ENCODE results near the gene FAM25A. TPM values are rescaled to one million over a fixed set of nuclear protein-coding genes. Genes with fewer than 3 reads are reported as not detected.
"Not testable (repeated sequence)": the region's sequence is repeated elsewhere in the genome, so short reads cannot be mapped to it uniquely, and the experiment has no call there.

Gene FAM25A
- total RNA-seq = not detected

GRCh38 chr10:87020056-87020455, at the start of gene FAM25A:
Gene FAM25A, plus strand, starts transcription at chr10:87020294. Its CDS starts 31 bp downstream, at chr10:87020325.
- not testable (repeated sequence) for H3K27ac Mint-ChIP-seq; DNase-seq; H3K36me3 Mint-ChIP-seq (ENCODE audit: insufficient read depth in 2 of 2); H3K27me3 Mint-ChIP-seq (ENCODE audit: low read depth); H3K4me3 Mint-ChIP-seq; H3K4me1 Mint-ChIP-seq (ENCODE audit: low read depth); ATAC-seq (replicated peaks in 1 of 2); H3K9me3 Mint-ChIP-seq

GRCh38 chr10:86970982-86971231, 49.2 kb upstream of the FAM25A start:
- Mint-ChIP-seq H3K9me3 (no peaks in the 10 kb centered on the region), H3K4me1 (ENCODE audit: low read depth) (peaks cover 34% of the 10 kb centered on the region), H3K36me3 (ENCODE audit: insufficient read depth in 2 of 2) (no peaks in the 10 kb centered on the region), H3K4me3 (peak overlapping the region; percentile 71 to 75), H3K27ac (no peak overlapping the region), H3K27me3 (ENCODE audit: low read depth) (peaks cover 10% of the 10 kb centered on the region)
- no peak for DNase-seq
- ATAC-seq (replicated peaks in 1 of 2) = no peak

GRCh38 chr10:86971232-86971991, 48.7 kb upstream of the FAM25A start:
- no peaks in the 10 kb centered on the region for H3K9me3 Mint-ChIP-seq
- DNase-seq (peak; percentile 86 to 90), ATAC-seq (replicated peaks in 1 of 2) (peak; percentile 90 to 91)
- peak overlapping the region; percentile 5 for H3K27ac Mint-ChIP-seq
- H3K27me3 Mint-ChIP-seq (ENCODE audit: low read depth) = peaks cover 10% of the 10 kb centered on the region
- peaks cover 29% of the 10 kb centered on the region for H3K4me1 Mint-ChIP-seq (ENCODE audit: low read depth)
- peak overlapping the region; percentile 81 to 88 for H3K4me3 Mint-ChIP-seq
- H3K36me3 Mint-ChIP-seq (ENCODE audit: insufficient read depth in 2 of 2) = no peaks in the 10 kb centered on the region

- H3K36me3 Mint-ChIP-seq (ENCODE audit: insufficient read depth in 2 of 2) = no peaks in the 10 kb centered on the region
- ATAC-seq (replicated peaks in 1 of 2) (no peak), DNase-seq (no peak)
- H3K27ac Mint-ChIP-seq = no peak overlapping the region
- H3K9me3 Mint-ChIP-seq = no peaks in the 10 kb centered on the region
- H3K27me3 Mint-ChIP-seq (ENCODE audit: low read depth) = peaks cover 10% of the 10 kb centered on the region
- H3K4me3 Mint-ChIP-seq = peak overlapping the region; percentile 31 to 56
- H3K4me1 Mint-ChIP-seq (ENCODE audit: low read depth) = peaks cover 25% of the 10 kb centered on the region
These were observed 47.3 kb upstream of the FAM25A start for GRCh38 chr10:86972613-86973380.

- H3K9me3 Mint-ChIP-seq = no peaks in the 10 kb centered on the region
- no peak overlapping the region for H3K4me3 Mint-ChIP-seq
- H3K36me3 Mint-ChIP-seq (ENCODE audit: insufficient read depth in 2 of 2) = no peaks in the 10 kb centered on the region
- ATAC-seq (replicated peaks in 1 of 2) (no peak), DNase-seq (no peak)
- H3K4me1 Mint-ChIP-seq (ENCODE audit: low read depth) = peaks cover 18% of the 10 kb centered on the region
- no peak overlapping the region for H3K27ac Mint-ChIP-seq
- H3K27me3 Mint-ChIP-seq (ENCODE audit: low read depth) = peaks cover 10% of the 10 kb centered on the region
These were observed 45.6 kb upstream of the FAM25A start for GRCh38 chr10:86974484-86974883.

- no peaks in the 10 kb centered on the region for H3K36me3 Mint-ChIP-seq (ENCODE audit: insufficient read depth in 2 of 2)
- peaks cover 17% of the 10 kb centered on the region for H3K27me3 Mint-ChIP-seq (ENCODE audit: low read depth)
- DNase-seq = no peak
- H3K4me3 Mint-ChIP-seq = no peak overlapping the region
- no peaks in the 10 kb centered on the region for H3K9me3 Mint-ChIP-seq
- H3K4me1 Mint-ChIP-seq (ENCODE audit: low read depth) = peaks cover 12% of the 10 kb centered on the region
- no peak for ATAC-seq (replicated peaks in 1 of 2)
- H3K27ac Mint-ChIP-seq = no peak overlapping the region
These were observed 43.6 kb upstream of the FAM25A start for GRCh38 chr10:86976362-86977056.

GRCh38 chr10:86978457-86978856, 41.6 kb upstream of the FAM25A start:
- not testable (repeated sequence) for DNase-seq; H3K27ac Mint-ChIP-seq; H3K4me1 Mint-ChIP-seq (ENCODE audit: low read depth); H3K36me3 Mint-ChIP-seq (ENCODE audit: insufficient read depth in 2 of 2); ATAC-seq (replicated peaks in 1 of 2); H3K9me3 Mint-ChIP-seq; H3K4me3 Mint-ChIP-seq; H3K27me3 Mint-ChIP-seq (ENCODE audit: low read depth)

GRCh38 chr10:86979296-86979818, 40.7 kb upstream of the FAM25A start:
- no peak overlapping the region for H3K4me3 Mint-ChIP-seq
- no peaks in the 10 kb centered on the region for H3K36me3 Mint-ChIP-seq (ENCODE audit: insufficient read depth in 2 of 2)
- no peaks in the 10 kb centered on the region for H3K4me1 Mint-ChIP-seq (ENCODE audit: low read depth)
- H3K27me3 Mint-ChIP-seq (ENCODE audit: low read depth) = peaks cover 9% of the 10 kb centered on the region
- DNase-seq (no peak), ATAC-seq (replicated peaks in 1 of 2) (no peak)
- H3K27ac Mint-ChIP-seq = no peak overlapping the region
- no peaks in the 10 kb centered on the region for H3K9me3 Mint-ChIP-seq

- Mint-ChIP-seq H3K36me3 (ENCODE audit: insufficient read depth in 2 of 2) (no peaks in the 10 kb centered on the region), H3K9me3 (no peaks in the 10 kb centered on the region), H3K4me1 (ENCODE audit: low read depth) (no peaks in the 10 kb centered on the region), H3K27me3 (ENCODE audit: low read depth) (peaks cover 9% of the 10 kb centered on the region), H3K27ac (no peak overlapping the region), H3K4me3 (no peak overlapping the region)
- ATAC-seq (replicated peaks in 1 of 2) (no peak), DNase-seq (no peak)
These were observed 40.1 kb upstream of the FAM25A start for GRCh38 chr10:86979977-86980448.

- not testable (repeated sequence) for H3K4me1 Mint-ChIP-seq (ENCODE audit: low read depth)
These were observed 39.1 kb upstream of the FAM25A start for GRCh38 chr10:86981020-86981419.

GRCh38 chr10:86981716-86982115, 38.4 kb upstream of the FAM25A start:
- no peaks in the 10 kb centered on the region for H3K9me3 Mint-ChIP-seq
- no peak for ATAC-seq (replicated peaks in 1 of 2)
- H3K4me1 Mint-ChIP-seq (ENCODE audit: low read depth) = no peaks in the 10 kb centered on the region
- H3K36me3 Mint-ChIP-seq (ENCODE audit: insufficient read depth in 2 of 2) = no peaks in the 10 kb centered on the region
- H3K4me3 Mint-ChIP-seq = no peak overlapping the region
- H3K27ac Mint-ChIP-seq = no peak overlapping the region
- DNase-seq = no peak
- peaks cover 9% of the 10 kb centered on the region for H3K27me3 Mint-ChIP-seq (ENCODE audit: low read depth)

More at GRCh38 chr10:86981020-86981419, 39.1 kb upstream of the FAM25A start:
- DNase-seq; ATAC-seq (replicated peaks in 1 of 2); H3K27me3 Mint-ChIP-seq (ENCODE audit: low read depth); H3K9me3 Mint-ChIP-seq; H3K36me3 Mint-ChIP-seq (ENCODE audit: insufficient read depth in 2 of 2); H3K27ac Mint-ChIP-seq; H3K4me3 Mint-ChIP-seq: not testable (repeated sequence)

GRCh38 chr10:86984498-86984897, 35.6 kb upstream of the FAM25A start:
- peaks cover 29% of the 10 kb centered on the region for H3K27me3 Mint-ChIP-seq (ENCODE audit: low read depth)
- H3K27ac Mint-ChIP-seq; H3K4me3 Mint-ChIP-seq; DNase-seq; H3K36me3 Mint-ChIP-seq (ENCODE audit: insufficient read depth in 2 of 2); H3K4me1 Mint-ChIP-seq (ENCODE audit: low read depth); H3K9me3 Mint-ChIP-seq; ATAC-seq (replicated peaks in 1 of 2): not testable (repeated sequence)

GRCh38 chr10:86988520-86988919, 31.6 kb upstream of the FAM25A start:
- no peaks in the 10 kb centered on the region for H3K36me3 Mint-ChIP-seq (ENCODE audit: insufficient read depth in 2 of 2)
- H3K27ac Mint-ChIP-seq = no peak overlapping the region
- ATAC-seq (replicated peaks in 1 of 2) = no peak
- H3K27me3 Mint-ChIP-seq (ENCODE audit: low read depth) = peaks cover 33% of the 10 kb centered on the region
- no peaks in the 10 kb centered on the region for H3K9me3 Mint-ChIP-seq
- no peak overlapping the region for H3K4me3 Mint-ChIP-seq
- H3K4me1 Mint-ChIP-seq (ENCODE audit: low read depth) = no peaks in the 10 kb centered on the region
- no peak for DNase-seq

All from activated T-cell treated with anti-CD3 and anti-CD28 coated beads, Interleukin-2, amount 50 U/mL, for 72 hours (primary cell).